Effector memory CD8-positive, alpha-beta T cell (primary cell): ENCODE results near the gene PODNL1.

ENCODE experiments used
- ATAC-seq: fragments of 150-1000 bp; cut with Tn5 transposase; replicated peaks from 2 replicates; pipeline ENCODE4 v1.10.0; 2021; ENCODE audit warnings: mild to moderate bottlenecking, moderate library complexity
- DNase-seq, 3 experiments: peaks; one replicate each; pipeline ENCODE4 v3.0.0; 2021
- H3K27ac Mint-ChIP-seq, 2 donors: one replicate each; pipeline ENCODE4 v1.8.0; 2022; ENCODE audit warnings: mild to moderate bottlenecking in 2 of 2, mixed read lengths in 2 of 2, moderate library complexity in 2 of 2
- H3K27me3 Mint-ChIP-seq, 2 donors: one replicate each; pipeline ENCODE4 v1.8.0; 2022; ENCODE audit warnings: mixed read lengths in 2 of 2
- H3K36me3 Mint-ChIP-seq: one replicate; pipeline ENCODE4 v1.8.0; 2022; ENCODE audit warnings: mild to moderate bottlenecking, moderate library complexity, mixed read lengths; ENCODE audit not compliant: insufficient read depth
- H3K4me1 Mint-ChIP-seq, 2 donors: one replicate each; pipeline ENCODE4 v1.8.0; 2022; ENCODE audit warnings: low read depth in 2 of 2, mixed read lengths in 2 of 2
- H3K4me3 Mint-ChIP-seq, 2 donors: one replicate each; pipeline ENCODE4 v1.8.0; 2022; ENCODE audit warnings: mild to moderate bottlenecking in 2 of 2, mixed read lengths in 2 of 2, moderate library complexity in 2 of 2
- H3K9me3 Mint-ChIP-seq, 2 donors: one replicate each; pipeline ENCODE4 v1.8.0; 2022; ENCODE audit warnings: mixed read lengths in 2 of 2

PODNL1 gene

GRCh38 chr19:13882419-13882795 lies 55.8 kb downstream of the PODNL1 start:
- Mint-ChIP-seq H3K4me3 (peak overlapping the region; percentile 73 to 79), H3K9me3 (no peaks in the 10 kb centered on the region), H3K27me3 (no peaks in the 10 kb centered on the region), H3K36me3 (peaks cover 10% of the 10 kb centered on the region), H3K27ac (peak overlapping the region; percentile 86 to 89), H3K4me1 (peaks cover 41 to 60% of the 10 kb centered on the region in 2 donors)
- DNase-seq (no peak), ATAC-seq (no peak)

- Mint-ChIP-seq H3K27me3 (no peaks in the 10 kb centered on the region), H3K27ac (peak overlapping the region; percentile 86 to 89), H3K4me3 (peak overlapping the region; percentile 73 to 79), H3K4me1 (peaks cover 35 to 56% of the 10 kb centered on the region in 2 donors), H3K9me3 (no peaks in the 10 kb centered on the region), H3K36me3 (peaks cover 8% of the 10 kb centered on the region)
- DNase-seq (no peak), ATAC-seq (peak; percentile 5)
Measured at GRCh38 chr19:13881692-13882418, 56.4 kb downstream of the PODNL1 start.

- ATAC-seq: no peak
- Mint-ChIP-seq H3K27me3 (peaks cover 0 to 4% of the 10 kb centered on the region in 2 donors), H3K9me3 (no peaks in the 10 kb centered on the region), H3K27ac (peak overlapping the region; percentile 86 to 89), H3K4me1 (peaks cover 32 to 51% of the 10 kb centered on the region in 2 donors), H3K36me3 (peaks cover 8% of the 10 kb centered on the region), H3K4me3 (peak overlapping the region; percentile 73 to 79)
- DNase-seq: no peak
Measured at GRCh38 chr19:13881251-13881691, 56.9 kb downstream of the PODNL1 start.
